ENCODE measurements around the gene NT5C1B. TPM values are rescaled to one million over a fixed set of nuclear protein-coding genes. Genes with fewer than 3 reads are reported as not detected.

The NT5C1B gene
- total RNA-seq, 2 donors from 2014 or later: not detected

DNA sequence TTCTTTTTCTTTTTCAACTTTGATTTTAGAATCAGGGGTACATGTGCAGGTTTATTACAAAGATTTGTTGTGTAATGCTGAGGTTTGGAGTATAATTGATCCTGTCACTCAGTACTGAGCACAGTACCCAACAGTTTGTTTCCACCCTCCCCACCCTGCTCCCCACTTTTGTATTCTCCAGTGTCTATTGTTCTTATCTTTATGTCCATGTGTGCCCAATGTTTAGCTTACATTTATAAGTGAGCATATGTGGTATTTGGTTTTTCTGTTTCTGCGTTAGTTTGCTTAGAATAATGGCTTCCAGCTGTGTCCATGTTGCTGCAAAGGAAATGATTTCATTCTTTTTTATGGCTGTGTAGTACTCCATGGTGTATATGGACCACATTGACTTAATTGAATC lies 72.0 kb downstream of the NT5C1B start:
- no peak overlapping the region for H3K9ac ChIP-seq (ENCODE audit: low read depth in 2 of 2, low read length in 2 of 2)
- H3K27ac ChIP-seq: no peak overlapping the region
- TF ChIP-seq, protein P1, sequence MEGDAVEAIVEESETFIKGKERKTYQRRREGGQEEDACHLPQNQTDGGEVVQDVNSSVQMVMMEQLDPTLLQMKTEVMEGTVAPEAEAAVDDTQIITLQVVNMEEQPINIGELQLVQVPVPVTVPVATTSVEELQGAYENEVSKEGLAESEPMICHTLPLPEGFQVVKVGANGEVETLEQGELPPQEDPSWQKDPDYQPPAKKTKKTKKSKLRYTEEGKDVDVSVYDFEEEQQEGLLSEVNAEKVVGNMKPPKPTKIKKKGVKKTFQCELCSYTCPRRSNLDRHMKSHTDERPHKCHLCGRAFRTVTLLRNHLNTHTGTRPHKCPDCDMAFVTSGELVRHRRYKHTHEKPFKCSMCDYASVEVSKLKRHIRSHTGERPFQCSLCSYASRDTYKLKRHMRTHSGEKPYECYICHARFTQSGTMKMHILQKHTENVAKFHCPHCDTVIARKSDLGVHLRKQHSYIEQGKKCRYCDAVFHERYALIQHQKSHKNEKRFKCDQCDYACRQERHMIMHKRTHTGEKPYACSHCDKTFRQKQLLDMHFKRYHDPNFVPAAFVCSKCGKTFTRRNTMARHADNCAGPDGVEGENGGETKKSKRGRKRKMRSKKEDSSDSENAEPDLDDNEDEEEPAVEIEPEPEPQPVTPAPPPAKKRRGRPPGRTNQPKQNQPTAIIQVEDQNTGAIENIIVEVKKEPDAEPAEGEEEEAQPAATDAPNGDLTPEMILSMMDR (IDR thresholded peaks at IDR 0.05): no peak
- no peak for DNase-seq
- no peaks in the 10 kb centered on the region for H3K27me3 ChIP-seq
- intact Hi-C loops (cut with DNase I): no loop called here
- no peaks in the 10 kb centered on the region for H3K4me1 ChIP-seq
- no peak overlapping the region for H3K4me3 ChIP-seq
- no peaks in the 10 kb centered on the region for H3K36me3 ChIP-seq
- no peaks in the 10 kb centered on the region for H3K9me3 ChIP-seq

DNA sequence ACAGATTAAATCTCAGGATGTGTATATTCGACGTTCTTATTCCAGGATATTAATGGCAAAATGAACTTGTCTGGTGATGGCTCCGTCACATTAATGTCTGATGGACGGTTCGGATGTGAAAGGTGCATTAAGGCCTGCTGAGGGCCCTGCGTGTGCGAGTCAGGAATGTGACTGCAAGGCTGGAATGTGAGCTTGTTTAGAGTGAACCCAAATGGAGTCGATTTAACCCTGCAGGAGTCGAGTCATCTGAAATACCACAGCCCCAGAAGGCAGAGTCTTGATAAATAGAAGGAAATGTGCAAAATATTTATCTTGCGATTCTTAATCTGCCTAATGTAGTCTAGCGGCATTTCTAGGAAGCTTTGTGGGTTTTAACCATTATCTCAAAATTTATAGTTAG lies 73.3 kb downstream of the NT5C1B start:
- no peak overlapping the region for H3K9ac ChIP-seq (ENCODE audit: low read depth in 2 of 2, low read length in 2 of 2)
- H3K27me3 ChIP-seq: no peaks in the 10 kb centered on the region
- H3K9me3 ChIP-seq: no peaks in the 10 kb centered on the region
- no peak overlapping the region for H3K27ac ChIP-seq
- TF ChIP-seq, protein P1 (IDR thresholded peaks at IDR 0.05): no peak
- H3K36me3 ChIP-seq: no peaks in the 10 kb centered on the region
- DNase-seq: no peak
- no peak overlapping the region for H3K4me3 ChIP-seq
- intact Hi-C loops (cut with DNase I): no loop called here
- H3K4me1 ChIP-seq: no peaks in the 10 kb centered on the region

DNA sequence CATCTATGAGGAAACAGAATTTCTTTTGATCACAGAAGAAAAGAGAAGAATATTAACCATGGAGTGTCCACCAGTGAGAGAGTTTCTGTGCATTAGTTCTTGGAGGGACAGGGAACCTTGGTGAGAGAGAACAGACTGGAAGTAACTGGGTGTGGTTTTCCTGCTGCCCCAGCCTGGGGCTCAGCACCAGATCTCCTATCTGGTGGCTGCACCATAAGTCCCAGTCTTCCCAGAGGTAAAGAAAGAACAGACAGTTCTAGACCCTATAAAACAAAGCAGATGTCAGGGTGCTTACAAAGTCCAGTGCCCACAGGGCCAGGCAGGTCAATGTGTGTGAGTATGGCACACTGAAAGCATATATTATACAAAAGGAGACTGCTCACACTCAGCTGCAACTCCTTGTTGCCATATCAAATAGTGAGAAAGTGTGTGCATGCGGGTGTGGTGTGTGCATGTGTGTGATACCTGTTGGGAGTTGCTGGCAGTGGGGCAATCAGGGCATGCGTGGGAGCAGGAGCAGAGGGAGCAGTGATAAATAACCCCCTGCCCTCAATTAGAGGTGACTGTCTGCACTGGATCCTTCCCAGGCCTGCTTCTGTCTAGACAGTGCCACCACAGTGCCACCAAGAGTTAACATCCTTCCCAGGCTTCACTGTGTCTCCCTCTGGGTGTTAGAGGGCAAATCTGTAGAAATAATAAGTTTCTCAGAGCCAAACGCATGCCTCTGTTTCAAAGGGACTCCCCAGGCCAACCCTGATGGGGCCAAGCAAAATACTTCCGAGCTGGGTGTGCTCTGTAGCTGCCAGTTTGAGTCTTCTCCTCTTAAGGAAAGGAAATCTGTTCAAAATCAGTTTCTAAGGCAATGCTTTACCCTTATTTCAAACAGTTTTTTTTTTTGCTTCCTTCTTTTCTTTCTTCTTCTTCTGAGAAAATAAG lies 74.6 kb downstream of the NT5C1B start:
- H3K27me3 ChIP-seq: no peaks in the 10 kb centered on the region
- TF ChIP-seq, protein P1 (IDR thresholded peaks at IDR 0.05): no peak
- no peak for DNase-seq
- intact Hi-C loops (cut with DNase I): no loop called here
- no peak overlapping the region for H3K27ac ChIP-seq
- H3K36me3 ChIP-seq: no peaks in the 10 kb centered on the region
- H3K4me1 ChIP-seq: no peaks in the 10 kb centered on the region
- H3K4me3 ChIP-seq: no peak overlapping the region
- no peak overlapping the region for H3K9ac ChIP-seq (ENCODE audit: low read depth in 2 of 2, low read length in 2 of 2)
- H3K9me3 ChIP-seq: no peaks in the 10 kb centered on the region

Other genes starting within 250 kb of the NT5C1B start
- gene RDH14, start 28.9 kb downstream of the NT5C1B start, total RNA-seq: 10 to 100 TPM; 20.2 to 23.8 TPM

Measured in colonic mucosa (tissue), 4 donors.